Measurements from ENCODE around the gene ZNF132.
"Not testable (repeated sequence)": the region's sequence is repeated elsewhere in the genome, so short reads cannot be mapped to it uniquely, and the experiment has no call there.

The ZNF132 gene

DNA sequence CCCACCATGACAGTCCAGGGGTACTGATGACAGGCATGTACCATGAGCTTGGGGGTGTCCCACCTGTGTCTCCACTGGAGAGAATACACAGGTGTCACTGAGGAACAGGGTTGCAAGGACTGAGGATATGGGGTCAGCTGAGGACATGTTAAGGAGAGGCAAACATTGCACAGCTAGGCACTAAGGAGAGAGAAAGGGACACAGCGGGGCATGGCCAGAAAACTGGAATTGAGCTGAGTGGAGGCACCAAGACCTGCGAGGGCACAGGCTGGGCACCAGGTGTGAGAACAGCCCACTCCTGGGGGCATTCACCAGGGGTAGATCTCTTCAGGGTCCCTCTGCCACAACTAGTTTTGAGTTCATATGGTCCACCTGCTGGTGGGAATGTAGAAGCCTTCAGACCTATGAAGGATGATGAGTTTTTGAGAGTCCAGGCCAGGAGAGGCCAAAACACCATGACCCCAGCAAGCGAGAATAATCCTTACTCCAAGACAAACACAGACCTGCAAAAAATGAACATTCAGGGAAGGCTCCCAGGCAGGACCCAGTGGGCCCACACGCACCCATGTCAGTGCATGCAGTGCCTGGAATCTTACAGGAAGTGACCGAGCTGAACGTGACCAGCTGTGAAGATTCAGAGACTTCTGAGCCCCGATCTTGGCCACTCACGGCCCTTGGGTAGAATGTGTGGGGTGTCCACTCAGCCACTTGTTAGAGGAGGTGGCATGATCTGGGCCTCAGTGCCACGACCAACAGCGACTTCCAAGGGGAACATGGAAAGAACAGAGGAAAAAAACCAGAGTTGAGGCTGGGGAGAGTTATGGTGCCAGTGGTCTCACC lies 32.9 kb downstream of the ZNF132 start:
- DNase-seq (ENCODE audit: low spot score), result no peak

DNA sequence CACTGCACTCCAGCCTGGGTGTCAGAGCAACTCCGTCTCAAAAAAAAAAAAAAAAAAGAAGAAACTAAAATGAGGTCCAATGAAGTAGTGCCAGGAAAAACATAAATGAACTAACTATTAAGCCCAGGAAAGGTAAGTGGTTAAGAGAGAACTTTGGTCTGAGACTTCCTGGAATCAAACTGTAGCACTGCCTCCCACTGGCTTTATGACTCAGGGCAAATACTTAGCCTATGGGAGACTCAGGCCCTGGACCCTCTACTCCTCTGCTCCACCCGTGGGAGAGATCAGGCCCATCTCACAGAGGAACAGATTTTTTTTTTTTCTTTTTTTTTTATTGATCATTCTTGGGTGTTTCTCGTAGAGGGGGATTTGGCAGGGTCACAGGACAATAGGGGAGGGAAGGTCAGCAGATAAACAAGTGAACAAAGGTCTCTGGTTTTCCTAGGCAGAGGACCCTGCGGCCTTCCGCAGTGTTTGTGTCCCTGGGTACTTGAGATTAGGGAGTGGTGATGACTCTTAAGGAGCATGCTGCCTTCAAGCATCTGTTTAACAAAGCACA lies 36.0 kb downstream of the ZNF132 start:
- not testable (repeated sequence) for DNase-seq (ENCODE audit: low spot score)

DNA sequence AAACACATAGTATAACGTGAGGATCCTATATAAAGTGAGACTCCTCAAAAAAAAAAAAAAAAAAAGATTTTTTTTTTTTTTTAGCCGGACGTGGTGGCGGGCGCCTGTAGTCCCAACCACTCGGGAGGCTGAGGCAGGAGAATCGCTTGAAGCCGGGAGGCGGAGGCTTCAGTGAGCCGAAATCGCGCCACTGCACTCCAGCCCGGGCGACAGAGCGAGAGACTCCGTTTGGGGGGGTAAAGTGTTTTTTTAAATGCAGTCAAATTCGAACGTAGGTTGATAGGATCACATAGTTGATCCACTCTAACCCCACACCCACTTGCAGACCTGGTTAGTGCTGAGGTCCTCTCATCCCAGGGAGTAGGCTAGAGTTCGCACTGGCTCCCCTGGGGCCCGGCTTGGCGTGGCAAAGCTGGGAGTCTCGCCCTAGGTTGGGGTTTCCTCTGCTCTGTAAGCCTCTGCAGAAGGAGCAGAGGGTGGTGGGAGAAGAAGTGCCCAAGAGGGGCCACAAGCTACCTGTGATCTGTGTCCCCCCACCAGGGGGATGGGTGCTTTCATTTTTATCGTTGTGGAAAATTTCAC lies 38.0 kb downstream of the ZNF132 start:
- no peak for DNase-seq (ENCODE audit: low spot score)

DNA sequence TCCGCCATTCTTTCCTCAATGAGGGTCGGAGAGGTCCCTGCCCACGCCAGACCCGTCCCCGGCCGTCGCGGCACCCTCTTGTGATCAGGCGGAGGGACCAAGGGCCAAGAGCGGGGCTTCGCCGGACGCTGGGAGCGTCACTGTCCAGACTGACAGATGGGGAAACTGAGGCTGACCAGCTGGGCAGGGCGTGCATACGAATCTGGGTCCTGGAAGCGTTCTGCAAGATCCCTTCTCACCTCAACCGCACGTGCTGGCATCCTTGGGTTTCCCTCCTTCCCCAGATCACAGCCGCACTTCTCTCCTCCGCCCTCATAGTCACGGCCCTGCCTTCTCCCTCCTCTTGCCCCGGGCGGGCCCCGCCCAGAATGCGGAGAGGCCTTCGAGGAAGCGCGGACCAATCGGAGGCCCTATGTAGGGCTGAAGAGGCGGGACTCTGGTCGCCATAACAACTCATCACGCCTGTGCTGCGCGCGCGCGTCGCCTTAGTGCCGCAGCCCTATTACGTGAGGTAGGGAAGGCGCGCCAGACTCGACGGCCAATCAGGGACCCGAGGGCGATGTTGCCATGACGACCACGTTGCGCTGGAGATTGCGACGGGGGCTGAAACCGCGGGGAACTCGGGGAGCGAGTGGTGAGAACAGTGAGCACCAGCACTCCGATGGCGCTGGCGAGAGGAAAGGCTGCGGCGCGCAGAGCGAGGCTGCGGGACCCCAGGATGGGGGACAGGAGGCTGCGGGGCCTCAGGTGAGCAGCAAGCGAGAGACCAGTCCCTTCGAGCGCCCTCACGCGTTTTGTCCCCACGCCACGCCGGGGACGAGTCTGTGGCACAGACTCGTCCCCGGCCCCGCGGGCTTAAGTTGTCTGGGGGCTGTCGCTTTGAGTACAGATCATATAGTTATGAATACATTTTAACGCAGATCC lies 38.8 kb downstream of the ZNF132 start:
- DNase-seq (ENCODE audit: low spot score), result peak; percentile 99

GRCh38 chr19:58400316-58400915 lies 39.5 kb downstream of the ZNF132 start:
- DNase-seq (ENCODE audit: low spot score), result no peak

- no peak for DNase-seq (ENCODE audit: low spot score)
Observed at GRCh38 chr19:58399903-58400302, 40.0 kb downstream of the ZNF132 start.

DNA sequence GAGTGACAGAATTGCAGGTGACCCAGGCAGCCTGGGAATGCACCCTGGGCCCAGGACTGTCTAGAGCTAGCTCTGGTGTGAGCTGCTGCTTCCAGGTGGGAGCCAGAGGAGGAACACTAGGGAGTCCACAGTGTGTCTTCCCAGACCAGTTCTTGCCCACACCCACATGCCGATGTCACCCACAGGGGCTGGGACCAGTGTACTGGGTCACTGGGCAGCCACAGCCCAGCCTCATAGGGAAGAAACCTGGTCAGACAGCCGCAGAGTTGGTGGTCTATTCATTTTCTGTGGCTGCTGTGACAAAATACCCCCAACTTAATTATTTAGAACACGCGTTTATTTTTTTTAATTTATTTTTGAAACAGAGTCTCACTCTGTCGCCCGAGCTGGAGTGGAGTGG lies 41.4 kb downstream of the ZNF132 start:
- DNase-seq (ENCODE audit: low spot score), result no peak

DNA sequence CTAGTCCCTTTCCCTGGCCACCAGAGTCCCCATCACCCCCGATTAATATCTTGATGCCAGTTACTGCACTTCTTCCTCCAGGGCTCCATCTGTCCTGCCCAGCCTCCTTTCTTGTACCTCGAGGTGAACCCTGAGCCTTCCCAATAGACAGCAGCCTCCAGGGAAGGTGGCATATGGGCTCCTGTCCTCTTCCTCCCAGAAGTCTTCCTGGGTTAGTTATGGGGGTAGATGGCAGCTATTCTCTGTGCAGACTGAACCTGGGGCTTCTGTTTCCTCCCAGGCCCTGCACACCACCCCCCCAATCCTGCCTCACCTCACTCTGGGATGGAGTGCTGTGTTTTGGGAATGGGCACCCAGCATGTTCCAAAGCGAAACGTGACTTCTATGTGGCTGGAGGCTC lies 41.9 kb downstream of the ZNF132 start:
- DNase-seq (ENCODE audit: low spot score), result no peak

- DNase-seq (ENCODE audit: low spot score), result no peak
Observed at GRCh38 chr19:58397533-58398037, 42.4 kb downstream of the ZNF132 start.

- no peak for DNase-seq (ENCODE audit: low spot score)
Observed at GRCh38 chr19:58396691-58397532, 43.0 kb downstream of the ZNF132 start.

DNA sequence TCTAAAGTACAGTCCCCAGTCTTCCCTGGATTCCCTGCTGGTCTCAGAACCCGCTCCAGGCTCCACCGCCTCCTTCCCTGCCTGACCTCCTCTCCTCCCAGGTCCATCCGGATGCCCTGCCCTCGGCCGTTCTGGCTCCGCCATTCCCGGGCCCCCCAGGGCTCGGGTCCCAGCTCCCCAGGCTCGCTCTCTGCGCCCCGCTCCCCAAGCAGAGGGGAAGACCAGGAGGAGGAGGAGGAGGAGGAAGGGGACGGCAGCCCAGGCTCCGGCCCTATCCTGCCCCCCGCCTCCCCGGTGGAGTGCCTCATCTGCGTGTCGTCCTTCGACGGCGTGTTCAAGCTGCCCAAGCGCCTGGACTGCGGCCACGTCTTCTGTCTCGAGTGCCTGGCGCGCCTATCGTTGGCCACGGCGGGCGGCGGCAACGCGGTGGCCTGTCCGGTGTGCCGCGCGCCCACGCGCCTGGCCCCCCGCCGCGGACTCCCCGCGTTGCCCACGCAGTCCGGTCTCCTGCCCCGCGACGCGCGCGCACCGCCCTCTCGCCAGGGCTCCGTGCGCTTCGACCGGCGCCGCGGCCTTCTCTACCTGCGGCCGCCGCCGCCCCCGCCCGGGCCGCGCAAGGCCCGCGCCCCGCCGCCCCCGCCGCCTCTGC lies 43.9 kb downstream of the ZNF132 start:
- DNase-seq (ENCODE audit: low spot score), result no peak

GRCh38 chr19:58395220-58395978 lies 44.6 kb downstream of the ZNF132 start, which contains the start of gene RNF225:
TSS of gene RNF225 (plus strand) at chr19:58395656. CDS start at chr19:58396090, 434 bp downstream.
- no peak for DNase-seq (ENCODE audit: low spot score)

DNA sequence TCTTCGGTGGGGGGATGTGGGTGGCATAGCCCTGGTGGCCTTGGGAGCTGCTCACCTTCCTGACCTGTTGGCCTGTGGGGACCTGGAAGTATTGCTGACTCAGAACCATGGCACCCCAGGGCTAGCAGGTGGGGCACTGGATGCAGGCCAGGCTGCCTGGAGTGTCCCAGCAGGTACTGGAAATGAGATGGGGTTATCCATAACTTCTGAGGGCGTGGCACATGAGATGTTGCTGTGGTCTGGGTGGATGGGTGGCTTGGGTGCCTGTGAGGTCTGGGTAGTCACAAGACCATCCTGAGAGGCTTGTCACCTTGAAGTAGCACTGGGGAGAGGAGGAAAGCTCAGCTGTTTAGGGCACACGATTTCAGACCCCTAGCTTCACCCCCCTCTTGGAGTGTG lies 45.1 kb downstream of the ZNF132 start:
- DNase-seq (ENCODE audit: low spot score), result no peak

DNA sequence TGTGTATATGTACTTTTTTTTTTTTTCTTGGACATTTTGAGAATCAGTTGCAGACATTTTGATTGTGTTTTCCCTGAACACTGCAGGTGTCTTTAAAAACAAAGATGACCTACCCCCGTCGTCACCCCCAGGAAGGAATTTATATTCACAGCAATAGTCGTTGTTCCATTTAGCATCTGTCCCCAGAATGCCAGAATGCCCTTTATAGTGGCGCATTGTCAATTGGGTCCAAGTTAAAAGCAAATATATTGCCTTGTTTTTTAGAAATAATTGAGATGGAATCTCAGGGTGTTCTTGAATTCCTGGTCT lies 46.3 kb downstream of the ZNF132 start:
- no peak for DNase-seq (ENCODE audit: low spot score)

DNA sequence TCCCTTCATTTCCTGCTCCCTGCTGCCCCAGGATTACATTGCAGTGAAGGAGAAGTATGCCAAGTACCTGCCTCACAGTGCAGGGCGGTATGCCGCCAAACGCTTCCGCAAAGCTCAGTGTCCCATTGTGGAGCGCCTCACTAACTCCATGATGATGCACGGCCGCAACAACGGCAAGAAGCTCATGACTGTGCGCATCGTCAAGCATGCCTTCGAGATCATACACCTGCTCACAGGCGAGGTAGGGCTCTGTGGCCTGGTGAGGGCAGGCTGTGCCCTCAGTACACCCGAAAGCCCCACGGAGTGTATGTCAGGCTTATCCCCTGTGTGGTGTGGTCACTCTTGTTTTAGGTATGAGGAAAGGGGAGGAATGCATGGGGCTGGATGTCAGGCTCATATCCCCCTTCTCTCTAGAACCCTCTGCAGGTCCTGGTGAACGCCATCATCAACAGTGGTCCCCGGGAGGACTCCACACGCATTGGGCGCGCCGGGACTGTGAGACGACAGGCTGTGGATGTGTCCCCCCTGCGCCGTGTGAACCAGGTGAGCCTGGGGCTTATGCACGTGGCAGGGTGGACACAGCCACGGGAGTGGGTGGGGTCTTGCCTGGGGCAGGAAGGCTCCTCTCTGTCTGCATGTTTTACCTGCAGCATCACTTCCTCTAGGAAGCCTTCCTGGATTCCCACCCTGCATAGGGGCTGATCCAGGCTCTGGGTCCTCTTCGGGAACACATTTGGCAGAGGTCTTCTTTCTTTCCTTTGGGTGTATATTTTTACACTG lies 46.8 kb downstream of the ZNF132 start:
- DNase-seq (ENCODE audit: low spot score), result no peak

GRCh38 chr19:58388175-58388526 lies 51.8 kb downstream of the ZNF132 start:
- DNase-seq (ENCODE audit: low spot score), result no peak

- DNase-seq (ENCODE audit: low spot score), result no peak
Observed at GRCh38 chr19:58387338-58388174, 52.4 kb downstream of the ZNF132 start.
